HEK293 (cell line): ENCODE data around the gene SYNPO.

Experiments
- CTCF ChIA-PET: fragments of 350-600 bp; formaldehyde crosslinking; extraction: SDS; loops from one replicate; lab custom pipeline; 2021; ENCODE audit warnings: antibody characterized with exemption; lab: Yijun Ruan, JAX
- POLR2A ChIA-PET: fragments of 300-600 bp; formaldehyde crosslinking; extraction: SDS; loops from one replicate; lab custom pipeline; 2020; ENCODE audit warnings: antibody characterized with exemption, inconsistent platforms; lab: Yijun Ruan, JAX
- H3K27ac ChIP-seq: fragments of 200-500 bp; sonication (Bioruptor generic); 2 replicates; pipeline ENCODE4 v1.5.1; 2014; ENCODE audit warnings: low read depth, low read length, control low read depth, inconsistent platforms; ENCODE audit errors: extremely low read depth
- H3K36me3 ChIP-seq, 2 experiments: fragments of 200-500 bp in 1 of 2; sonication (Bioruptor generic) in 1 of 2; 1 replicate in 1 of 2; 2 replicates in 1 of 2; pipeline ENCODE4 v1.5.1; 2014 to 2017; ENCODE audit warnings: inconsistent platforms in 2 of 2, low read length in 2 of 2; ENCODE audit not compliant: control insufficient read depth in 2 of 2, insufficient read depth in 1 of 2
- H3K4me1 ChIP-seq: fragments of 200-500 bp; sonication (Bioruptor generic); 2 replicates; pipeline ENCODE4 v1.5.1; 2014; ENCODE audit warnings: mild to moderate bottlenecking, low read length, inconsistent platforms; ENCODE audit not compliant: control insufficient read depth, insufficient read depth
- H3K4me3 ChIP-seq: 2 replicates; pipeline ENCODE4 v1.5.1; 2011; ENCODE audit warnings: low read depth, mild to moderate bottlenecking, control low read depth, low read length, moderate library complexity
- H3K9me3 ChIP-seq: fragments of 200-500 bp; sonication (Bioruptor generic); 2 replicates; pipeline ENCODE4 v1.5.1; 2014; ENCODE audit warnings: low read depth, low read length, inconsistent platforms; ENCODE audit not compliant: control insufficient read depth, insufficient read depth
- EGR2 ChIP-seq: fragments of 450-650 bp; formaldehyde crosslinking; IDR thresholded peaks from 2 replicates; pipeline ENCODE4 v1.5.1; 2016; ENCODE audit warnings: low read depth, missing biosample characterization, missing genetic modification characterization
- GLIS1 ChIP-seq: fragments of 450-650 bp; formaldehyde crosslinking; IDR thresholded peaks from 2 replicates; pipeline ENCODE4 v1.5.1; 2016; ENCODE audit warnings: missing biosample characterization, missing genetic modification characterization
- KLF9 ChIP-seq: fragments of 450-650 bp; formaldehyde crosslinking; IDR thresholded peaks from 2 replicates; pipeline ENCODE4 v1.5.1; 2016; ENCODE audit warnings: missing biosample characterization, missing genetic modification characterization, low read depth
- ZFP41 ChIP-seq: fragments of 450-650 bp; formaldehyde crosslinking; IDR thresholded peaks from 2 replicates; pipeline ENCODE4 v1.5.1; 2016; ENCODE audit warnings: missing biosample characterization, missing genetic modification characterization, borderline replicate concordance
- ZIC2 ChIP-seq: fragments of 450-650 bp; formaldehyde crosslinking; IDR thresholded peaks from 2 replicates; pipeline ENCODE4 v1.5.1; 2016; ENCODE audit warnings: missing biosample characterization, missing genetic modification characterization
- ZNF112 ChIP-seq: fragments of 450-650 bp; formaldehyde crosslinking; IDR thresholded peaks from 2 replicates; pipeline ENCODE4 v1.5.0; 2017; ENCODE audit warnings: missing biosample characterization, missing genetic modification characterization
- ZNF155 ChIP-seq: fragments of 450-650 bp; formaldehyde crosslinking; IDR thresholded peaks from 2 replicates; pipeline ENCODE4 v1.5.1; 2016; ENCODE audit warnings: missing biosample characterization, missing genetic modification characterization
- ZNF184 ChIP-seq: fragments of 450-650 bp; IDR thresholded peaks from 2 replicates; pipeline ENCODE4 v1.5.1; 2018; ENCODE audit warnings: missing biosample characterization, mild to moderate bottlenecking, missing genetic modification characterization
- ZNF274 ChIP-seq, 2 experiments: fragments of 200-500 bp in 1 of 2; fragments of 450-650 bp in 1 of 2; sonication (Bioruptor generic) in 1 of 2; formaldehyde crosslinking in 1 of 2; IDR thresholded peaks; 2 replicates each; pipeline versions ENCODE4 v1.5.1 to v1.6.1; 2014 to 2016; ENCODE audit warnings: borderline replicate concordance in 1 of 2, inconsistent platforms in 1 of 2, low read length in 1 of 2, missing biosample characterization in 1 of 2, missing genetic modification characterization in 1 of 2
- ZNF311 ChIP-seq: fragments of 450-650 bp; formaldehyde crosslinking; IDR thresholded peaks from 2 replicates; pipeline ENCODE4 v1.5.1; 2017; ENCODE audit warnings: missing biosample characterization, missing genetic modification characterization, borderline replicate concordance
- ZNF324 ChIP-seq: fragments of 450-650 bp; formaldehyde crosslinking; IDR thresholded peaks from 2 replicates; pipeline ENCODE4 v1.5.1; 2016; ENCODE audit warnings: missing biosample characterization, missing genetic modification characterization
- ZNF37A ChIP-seq: fragments of 450-650 bp; IDR thresholded peaks from 2 replicates; pipeline ENCODE4 v1.5.1; 2018; ENCODE audit warnings: missing biosample characterization, missing genetic modification characterization
- ZNF596 ChIP-seq: fragments of 450-650 bp; IDR thresholded peaks from 2 replicates; pipeline ENCODE4 v1.5.0; 2018; ENCODE audit warnings: missing biosample characterization, mild to moderate bottlenecking, missing genetic modification characterization, moderate library complexity
- TF ChIP-seq, protein P1 (sequence below): fragments of 450-650 bp; formaldehyde crosslinking; IDR thresholded peaks from 2 replicates; pipeline ENCODE4 v1.5.1; 2016; ENCODE audit warnings: missing biosample characterization, missing genetic modification characterization
- TF ChIP-seq, protein P2 (sequence below): fragments of 450-650 bp; formaldehyde crosslinking; IDR thresholded peaks from 2 replicates; pipeline ENCODE4 v1.5.1; 2016; ENCODE audit warnings: missing biosample characterization, missing genetic modification characterization
- TF ChIP-seq, protein P3 (sequence below): fragments of 450-650 bp; formaldehyde crosslinking; IDR thresholded peaks from 2 replicates; pipeline ENCODE4 v1.5.1; 2016; ENCODE audit warnings: missing biosample characterization, missing genetic modification characterization
- TF ChIP-seq, protein P4 (sequence below): fragments of 450-650 bp; formaldehyde crosslinking; IDR thresholded peaks from 2 replicates; pipeline ENCODE4 v1.5.1; 2017; ENCODE audit warnings: missing biosample characterization, missing genetic modification characterization
- TF ChIP-seq, protein P5 (sequence below): fragments of 450-650 bp; formaldehyde crosslinking; IDR thresholded peaks from 2 replicates; pipeline ENCODE4 v1.5.1; 2016; ENCODE audit warnings: missing biosample characterization, missing genetic modification characterization
- TF ChIP-seq, protein P6 (sequence below): fragments of 450-650 bp; formaldehyde crosslinking; IDR thresholded peaks from 2 replicates; pipeline ENCODE4 v1.5.1; 2016; ENCODE audit warnings: missing biosample characterization, missing genetic modification characterization

SYNPO gene

DNA sequence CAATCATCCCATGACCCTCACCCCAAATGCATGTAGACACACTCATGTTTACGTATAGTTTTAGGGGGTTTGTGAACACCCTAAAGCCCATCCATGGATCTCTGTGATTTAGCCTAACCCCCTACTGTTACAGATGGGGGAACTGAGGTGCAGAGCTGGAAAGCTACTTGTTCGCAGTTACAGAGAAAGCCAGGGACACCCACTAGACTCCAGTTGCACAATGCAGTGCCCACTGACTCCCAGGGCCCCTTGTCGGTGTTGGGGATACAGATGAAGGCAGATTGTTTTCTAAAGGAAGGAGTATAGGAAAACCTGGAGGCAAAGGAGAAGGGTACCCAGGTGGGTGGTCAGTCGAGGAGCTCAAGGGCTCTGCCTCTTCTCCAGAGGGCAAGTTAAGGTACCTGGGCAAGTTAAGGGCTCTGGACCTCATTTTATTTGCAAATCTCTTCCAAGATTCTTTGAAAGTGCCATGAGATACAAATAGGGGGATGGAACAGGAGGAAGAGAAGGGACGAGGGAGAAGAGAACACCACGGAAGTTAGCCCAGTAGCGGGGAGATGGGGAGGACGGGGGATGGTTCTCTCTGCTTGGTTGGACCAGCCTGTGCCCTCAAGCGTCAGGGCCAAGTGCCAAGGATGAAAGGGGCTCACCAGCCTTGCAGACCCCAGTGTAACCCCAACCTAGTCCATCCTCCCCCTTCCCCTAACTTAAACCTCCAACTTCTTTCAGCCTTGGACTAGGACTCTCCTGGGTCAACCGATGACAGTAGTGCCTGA lies 21.5 kb downstream of the SYNPO start:
- no peaks in the 10 kb centered on the region for H3K36me3 ChIP-seq
- H3K4me1 ChIP-seq, result no peaks in the 10 kb centered on the region
- no peak overlapping the region for H3K4me3 ChIP-seq
- no peaks in the 10 kb centered on the region for H3K9me3 ChIP-seq
- no peak overlapping the region for H3K27ac ChIP-seq
- TF ChIP-seq EGR2 (no peak), ZNF274 (IDR thresholded peaks at IDR 0.05; ENCODE audit: low read length) (no peak), ZNF274 (tag by site-specific recombination; IDR thresholded peaks at IDR 0.05; ENCODE audit: borderline replicate concordance) (no peak), ZIC2 (tag by site-specific recombination) (no peak), ZFP41 (tag by site-specific recombination) (no peak), KLF9 (tag by site-specific recombination) (no peak), GLIS1 (tag by site-specific recombination) (no peak), ZNF155 (no peak), ZNF37A (tag by site-specific recombination) (no peak), ZNF184 (no peak), ZNF112 (tag by site-specific recombination) (no peak), ZNF324 (tag by site-specific recombination) (no peak), ZNF311 (tag by site-specific recombination) (no peak), ZNF596 (tag by site-specific recombination) (no peak)
- TF ChIP-seq, protein P1, sequence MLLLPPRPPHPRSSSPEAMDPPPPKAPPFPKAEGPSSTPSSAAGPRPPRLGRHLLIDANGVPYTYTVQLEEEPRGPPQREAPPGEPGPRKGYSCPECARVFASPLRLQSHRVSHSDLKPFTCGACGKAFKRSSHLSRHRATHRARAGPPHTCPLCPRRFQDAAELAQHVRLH (tag by site-specific recombination), result no peak
- TF ChIP-seq, protein P2, sequence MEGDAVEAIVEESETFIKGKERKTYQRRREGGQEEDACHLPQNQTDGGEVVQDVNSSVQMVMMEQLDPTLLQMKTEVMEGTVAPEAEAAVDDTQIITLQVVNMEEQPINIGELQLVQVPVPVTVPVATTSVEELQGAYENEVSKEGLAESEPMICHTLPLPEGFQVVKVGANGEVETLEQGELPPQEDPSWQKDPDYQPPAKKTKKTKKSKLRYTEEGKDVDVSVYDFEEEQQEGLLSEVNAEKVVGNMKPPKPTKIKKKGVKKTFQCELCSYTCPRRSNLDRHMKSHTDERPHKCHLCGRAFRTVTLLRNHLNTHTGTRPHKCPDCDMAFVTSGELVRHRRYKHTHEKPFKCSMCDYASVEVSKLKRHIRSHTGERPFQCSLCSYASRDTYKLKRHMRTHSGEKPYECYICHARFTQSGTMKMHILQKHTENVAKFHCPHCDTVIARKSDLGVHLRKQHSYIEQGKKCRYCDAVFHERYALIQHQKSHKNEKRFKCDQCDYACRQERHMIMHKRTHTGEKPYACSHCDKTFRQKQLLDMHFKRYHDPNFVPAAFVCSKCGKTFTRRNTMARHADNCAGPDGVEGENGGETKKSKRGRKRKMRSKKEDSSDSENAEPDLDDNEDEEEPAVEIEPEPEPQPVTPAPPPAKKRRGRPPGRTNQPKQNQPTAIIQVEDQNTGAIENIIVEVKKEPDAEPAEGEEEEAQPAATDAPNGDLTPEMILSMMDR (tag by site-specific recombination), result no peak
- TF ChIP-seq, protein P3, sequence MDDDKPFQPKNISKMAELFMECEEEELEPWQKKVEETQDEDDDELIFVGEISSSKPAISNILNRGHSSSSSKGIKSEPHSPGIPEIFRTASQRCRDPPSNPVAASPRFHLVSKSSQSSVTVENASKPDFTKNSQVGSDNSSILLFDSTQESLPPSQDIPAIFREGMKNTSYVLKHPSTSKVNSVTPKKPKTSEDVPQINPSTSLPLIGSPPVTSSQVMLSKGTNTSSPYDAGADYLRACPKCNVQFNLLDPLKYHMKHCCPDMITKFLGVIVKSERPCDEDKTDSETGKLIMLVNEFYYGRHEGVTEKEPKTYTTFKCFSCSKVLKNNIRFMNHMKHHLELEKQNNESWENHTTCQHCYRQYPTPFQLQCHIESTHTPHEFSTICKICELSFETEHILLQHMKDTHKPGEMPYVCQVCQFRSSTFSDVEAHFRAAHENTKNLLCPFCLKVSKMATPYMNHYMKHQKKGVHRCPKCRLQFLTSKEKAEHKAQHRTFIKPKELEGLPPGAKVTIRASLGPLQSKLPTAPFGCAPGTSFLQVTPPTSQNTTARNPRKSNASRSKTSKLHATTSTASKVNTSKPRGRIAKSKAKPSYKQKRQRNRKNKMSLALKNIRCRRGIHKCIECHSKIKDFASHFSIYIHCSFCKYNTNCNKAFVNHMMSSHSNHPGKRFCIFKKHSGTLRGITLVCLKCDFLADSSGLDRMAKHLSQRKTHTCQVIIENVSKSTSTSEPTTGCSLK (tag by site-specific recombination), result no peak
- TF ChIP-seq, protein P4, sequence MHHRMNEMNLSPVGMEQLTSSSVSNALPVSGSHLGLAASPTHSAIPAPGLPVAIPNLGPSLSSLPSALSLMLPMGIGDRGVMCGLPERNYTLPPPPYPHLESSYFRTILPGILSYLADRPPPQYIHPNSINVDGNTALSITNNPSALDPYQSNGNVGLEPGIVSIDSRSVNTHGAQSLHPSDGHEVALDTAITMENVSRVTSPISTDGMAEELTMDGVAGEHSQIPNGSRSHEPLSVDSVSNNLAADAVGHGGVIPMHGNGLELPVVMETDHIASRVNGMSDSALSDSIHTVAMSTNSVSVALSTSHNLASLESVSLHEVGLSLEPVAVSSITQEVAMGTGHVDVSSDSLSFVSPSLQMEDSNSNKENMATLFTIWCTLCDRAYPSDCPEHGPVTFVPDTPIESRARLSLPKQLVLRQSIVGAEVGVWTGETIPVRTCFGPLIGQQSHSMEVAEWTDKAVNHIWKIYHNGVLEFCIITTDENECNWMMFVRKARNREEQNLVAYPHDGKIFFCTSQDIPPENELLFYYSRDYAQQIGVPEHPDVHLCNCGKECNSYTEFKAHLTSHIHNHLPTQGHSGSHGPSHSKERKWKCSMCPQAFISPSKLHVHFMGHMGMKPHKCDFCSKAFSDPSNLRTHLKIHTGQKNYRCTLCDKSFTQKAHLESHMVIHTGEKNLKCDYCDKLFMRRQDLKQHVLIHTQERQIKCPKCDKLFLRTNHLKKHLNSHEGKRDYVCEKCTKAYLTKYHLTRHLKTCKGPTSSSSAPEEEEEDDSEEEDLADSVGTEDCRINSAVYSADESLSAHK, result no peak
- TF ChIP-seq, protein P5, sequence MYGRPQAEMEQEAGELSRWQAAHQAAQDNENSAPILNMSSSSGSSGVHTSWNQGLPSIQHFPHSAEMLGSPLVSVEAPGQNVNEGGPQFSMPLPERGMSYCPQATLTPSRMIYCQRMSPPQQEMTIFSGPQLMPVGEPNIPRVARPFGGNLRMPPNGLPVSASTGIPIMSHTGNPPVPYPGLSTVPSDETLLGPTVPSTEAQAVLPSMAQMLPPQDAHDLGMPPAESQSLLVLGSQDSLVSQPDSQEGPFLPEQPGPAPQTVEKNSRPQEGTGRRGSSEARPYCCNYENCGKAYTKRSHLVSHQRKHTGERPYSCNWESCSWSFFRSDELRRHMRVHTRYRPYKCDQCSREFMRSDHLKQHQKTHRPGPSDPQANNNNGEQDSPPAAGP (tag by site-specific recombination), result no peak
- TF ChIP-seq, protein P6, sequence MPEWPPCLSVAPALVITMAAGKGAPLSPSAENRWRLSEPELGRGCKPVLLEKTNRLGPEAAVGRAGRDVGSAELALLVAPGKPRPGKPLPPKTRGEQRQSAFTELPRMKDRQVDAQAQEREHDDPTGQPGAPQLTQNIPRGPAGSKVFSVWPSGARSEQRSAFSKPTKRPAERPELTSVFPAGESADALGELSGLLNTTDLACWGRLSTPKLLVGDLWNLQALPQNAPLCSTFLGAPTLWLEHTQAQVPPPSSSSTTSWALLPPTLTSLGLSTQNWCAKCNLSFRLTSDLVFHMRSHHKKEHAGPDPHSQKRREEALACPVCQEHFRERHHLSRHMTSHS (tag by site-specific recombination), result no peak
- POLR2A ChIA-PET, result interaction anchor here (0.6 to 1.0 kb wide), 2 partner anchors 26 to 39 kb away, joined by 3 read pairs; partner anchors contain the start of gene RBM22
- CTCF ChIA-PET, result interaction anchor here (0.7 to 3.5 kb wide), 3 partner anchors 29 to 101 kb away, joined by 3 to 30 read pairs (median 8); partner anchors contain the start of gene RBM22
